AG10803 (cell line): ENCODE data around the gene RETREG1.
A peak's percentile ranks its signal among the peaks of the same experiment; 100 is the strongest.
"Not testable (repeated sequence)": the region's sequence is repeated elsewhere in the genome, so short reads cannot be mapped to it uniquely, and the experiment has no call there.

Experiments used
- DNase-seq: peaks from one replicate; pipeline ENCODE4 v3.0.0; 2010; ENCODE audit warnings: low read depth
- H3K4me3 ChIP-seq: 2 replicates; pipeline ENCODE4 v1.5.1; 2011; ENCODE audit warnings: mild to moderate bottlenecking, low read length, control low read depth
- CTCF ChIP-seq: conservative IDR thresholded peaks from 2 replicates; pipeline ENCODE4 v1.5.1; 2011; ENCODE audit warnings: mild to moderate bottlenecking, low read length, control low read depth, inconsistent platforms

The RETREG1 gene

GRCh38 chr5:16548115-16548514 is 68.7 kb downstream of the RETREG1 start:
- no peak overlapping the region for H3K4me3 ChIP-seq
- no peak for TF ChIP-seq CTCF
- no peak for DNase-seq

GRCh38 chr5:16547200-16547842 is 69.5 kb downstream of the RETREG1 start:
- H3K4me3 ChIP-seq = no peak overlapping the region
- no peak for TF ChIP-seq CTCF
- DNase-seq = no peak

- no peak for DNase-seq
- TF ChIP-seq CTCF = no peak
- no peak overlapping the region for H3K4me3 ChIP-seq
These were observed 70.1 kb downstream of the RETREG1 start for GRCh38 chr5:16546732-16547131.

GRCh38 chr5:16544607-16545374 is 72.0 kb downstream of the RETREG1 start:
- no peak overlapping the region for H3K4me3 ChIP-seq
- TF ChIP-seq CTCF = no peak
- peak; percentile 25 for DNase-seq

GRCh38 chr5:16543206-16543605 is 73.6 kb downstream of the RETREG1 start:
- not testable (repeated sequence) for H3K4me3 ChIP-seq
- DNase-seq = peak; percentile 13

GRCh38 chr5:16542236-16542635 is 74.6 kb downstream of the RETREG1 start:
- H3K4me3 ChIP-seq = no peak overlapping the region
- no peak for DNase-seq
- no peak for TF ChIP-seq CTCF

- DNase-seq, H3K4me3 ChIP-seq: not testable (repeated sequence)
These were observed 75.2 kb downstream of the RETREG1 start for GRCh38 chr5:16541592-16541991.

- no peak for TF ChIP-seq CTCF
- peak; percentile 87 for DNase-seq
- no peak overlapping the region for H3K4me3 ChIP-seq
These were observed 76.4 kb downstream of the RETREG1 start for GRCh38 chr5:16540421-16540820.
